Fibroblast of villous mesenchyme (primary cell): ENCODE data around the gene MADCAM1. TPM values are rescaled to one million over a fixed set of nuclear protein-coding genes. Genes with fewer than 3 reads are reported as not detected.
A peak's percentile ranks its signal among the peaks of the same experiment; 100 is the strongest.

Experiments used
- DNase-seq: peaks from one replicate; pipeline ENCODE4 v3.0.0-alpha.2; 2010; ENCODE audit warnings: low read depth
- H3K4me3 ChIP-seq: 2 replicates; pipeline ENCODE4 v1.5.1; 2011; ENCODE audit warnings: low read depth, mild to moderate bottlenecking, low read length
- total RNA-seq: library from RNA; depleted of rRNA; stranded (reverse); fragments of >200 nt; gene quantifications from 2 replicates; pipeline ENCODE4 v1.2.3, GENCODE V29; 2012
- TF ChIP-seq, protein P1 (sequence below): IDR thresholded peaks from 2 replicates; pipeline ENCODE4 v1.5.1; 2012; ENCODE audit warnings: low read depth, mild to moderate bottlenecking, low read length; ENCODE audit not compliant: insufficient read depth

The MADCAM1 gene
- total RNA-seq, 1 donor, result under 0.01 TPM

GRCh38 chr19:506404-507285 is 10.4 kb downstream of the MADCAM1 start:
- peak; percentile 91 for DNase-seq
- H3K4me3 ChIP-seq, result peak overlapping the region; percentile 91
- TF ChIP-seq, protein P1, sequence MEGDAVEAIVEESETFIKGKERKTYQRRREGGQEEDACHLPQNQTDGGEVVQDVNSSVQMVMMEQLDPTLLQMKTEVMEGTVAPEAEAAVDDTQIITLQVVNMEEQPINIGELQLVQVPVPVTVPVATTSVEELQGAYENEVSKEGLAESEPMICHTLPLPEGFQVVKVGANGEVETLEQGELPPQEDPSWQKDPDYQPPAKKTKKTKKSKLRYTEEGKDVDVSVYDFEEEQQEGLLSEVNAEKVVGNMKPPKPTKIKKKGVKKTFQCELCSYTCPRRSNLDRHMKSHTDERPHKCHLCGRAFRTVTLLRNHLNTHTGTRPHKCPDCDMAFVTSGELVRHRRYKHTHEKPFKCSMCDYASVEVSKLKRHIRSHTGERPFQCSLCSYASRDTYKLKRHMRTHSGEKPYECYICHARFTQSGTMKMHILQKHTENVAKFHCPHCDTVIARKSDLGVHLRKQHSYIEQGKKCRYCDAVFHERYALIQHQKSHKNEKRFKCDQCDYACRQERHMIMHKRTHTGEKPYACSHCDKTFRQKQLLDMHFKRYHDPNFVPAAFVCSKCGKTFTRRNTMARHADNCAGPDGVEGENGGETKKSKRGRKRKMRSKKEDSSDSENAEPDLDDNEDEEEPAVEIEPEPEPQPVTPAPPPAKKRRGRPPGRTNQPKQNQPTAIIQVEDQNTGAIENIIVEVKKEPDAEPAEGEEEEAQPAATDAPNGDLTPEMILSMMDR, result peak; percentile 74

DNA sequence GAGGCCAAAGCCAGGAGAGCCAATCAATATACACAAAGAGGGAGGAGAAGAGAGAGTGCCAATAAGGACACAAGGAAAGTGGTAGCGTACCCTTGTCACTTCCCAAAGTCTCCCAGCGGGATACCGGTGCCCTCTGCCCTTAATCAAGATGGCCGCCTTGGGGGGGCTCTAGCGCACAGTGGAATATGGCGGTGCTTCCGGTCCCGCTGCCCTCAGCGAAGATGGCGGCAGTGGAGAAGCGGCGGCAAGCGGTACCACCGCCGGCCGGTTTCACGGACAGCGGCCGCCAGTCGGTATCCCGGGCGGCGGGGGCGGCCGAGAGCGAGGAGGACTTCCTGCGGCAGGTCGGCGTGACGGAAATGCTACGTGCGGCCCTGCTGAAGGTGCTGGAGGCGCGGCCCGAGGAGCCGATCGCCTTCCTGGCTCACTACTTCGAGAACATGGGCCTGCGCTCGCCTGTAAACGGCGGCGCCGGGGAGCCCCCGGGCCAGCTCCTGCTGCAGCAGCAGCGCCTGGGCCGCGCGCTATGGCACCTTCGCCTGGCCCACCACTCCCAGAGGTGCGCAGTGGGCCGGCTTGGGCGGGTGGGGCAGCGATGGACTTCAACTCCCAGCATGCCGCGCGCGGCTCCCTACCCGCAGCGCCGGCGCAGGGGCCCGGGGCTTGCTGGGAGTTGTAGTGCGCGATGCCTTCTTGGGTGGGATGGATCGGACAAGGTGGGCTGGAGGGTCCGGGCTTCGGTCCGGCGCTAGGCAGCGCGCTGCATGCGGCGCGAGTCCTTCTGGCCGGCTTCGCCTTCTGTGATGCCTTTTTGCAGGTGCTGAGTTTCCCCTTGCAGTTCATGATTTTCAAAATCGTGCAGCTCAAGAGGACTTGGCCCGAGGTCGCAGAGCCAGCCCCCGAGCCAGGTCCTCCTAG is 11.3 kb downstream of the MADCAM1 start, which contains the start of gene TPGS1:
Gene TPGS1, plus strand, starts transcription at position 212 of the 918 bp plus-strand sequence. Its CDS starts 10 bp downstream, at position 222.
- TF ChIP-seq, protein P1, result no peak
- peak within 1 kb of the TSS; percentile 91 for H3K4me3 ChIP-seq
- DNase-seq, result peak; percentile 100

- TF ChIP-seq, protein P1, result no peak
- peak overlapping the region; percentile 91 for H3K4me3 ChIP-seq
- no peak for DNase-seq
Observed at GRCh38 chr19:508204-509150, 12.2 kb downstream of the MADCAM1 start.

DNA sequence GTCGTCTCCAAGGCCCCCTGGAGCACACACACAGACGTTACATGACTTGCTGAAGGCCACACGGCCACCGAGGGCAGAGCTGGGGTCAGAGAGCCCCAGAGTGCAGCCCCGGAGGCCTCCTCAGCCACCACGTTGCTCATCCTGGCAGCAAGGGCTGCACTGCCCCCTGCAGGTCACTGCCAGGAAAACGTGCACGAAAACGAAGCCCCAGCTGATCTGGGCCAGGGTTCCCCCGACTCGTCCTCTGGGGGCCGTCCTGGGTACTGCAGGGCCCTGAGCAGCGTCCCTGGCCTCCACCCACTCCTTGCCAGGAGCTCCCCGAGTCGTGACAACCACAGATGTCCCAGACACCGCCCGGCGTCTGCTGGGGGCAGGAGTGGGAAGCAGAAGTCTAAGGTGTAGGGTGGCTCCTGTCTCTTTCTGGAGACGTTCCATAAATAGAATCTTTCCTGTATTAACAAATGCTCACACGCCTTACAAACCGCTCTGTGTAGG is 14.4 kb downstream of the MADCAM1 start:
- DNase-seq, result peak; percentile 87
- no peak overlapping the region for H3K4me3 ChIP-seq
- TF ChIP-seq, protein P1, result peak; percentile 99

DNA sequence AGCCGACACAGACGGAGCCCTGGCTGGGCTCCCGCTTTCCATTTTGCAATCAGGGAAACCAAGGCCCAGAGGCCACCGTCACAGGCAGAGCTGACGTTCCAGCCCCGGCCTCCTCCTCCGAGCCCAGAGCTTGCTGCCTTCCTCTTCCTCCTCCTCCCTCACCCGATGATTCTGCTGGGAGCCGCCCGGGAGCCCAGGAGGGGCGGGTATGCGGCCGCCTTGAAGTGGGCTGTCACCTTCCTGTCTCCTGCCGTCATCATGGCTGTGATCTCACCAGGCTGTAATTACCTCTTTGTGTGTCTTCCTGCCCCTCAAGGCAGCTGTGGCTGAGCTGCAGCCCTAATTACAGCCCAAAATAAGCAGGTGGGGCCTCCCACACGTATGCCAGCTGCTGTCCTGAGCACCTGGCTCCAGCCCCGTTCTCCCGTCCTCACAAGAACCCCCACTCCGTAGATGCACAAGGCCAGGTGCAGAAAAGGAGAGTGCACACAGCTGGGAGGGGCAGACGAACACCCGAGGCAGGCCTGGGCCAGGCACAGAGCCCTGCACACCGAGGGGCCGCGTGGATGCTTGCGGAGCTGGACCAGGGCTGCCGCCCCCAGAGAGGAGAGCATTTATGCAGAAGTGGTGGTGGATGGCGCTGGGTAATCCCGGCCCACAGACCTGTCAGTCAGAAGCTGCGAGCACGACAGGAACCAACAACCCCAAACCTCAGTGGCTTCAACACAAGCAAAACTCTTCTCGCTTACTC is 15.0 kb downstream of the MADCAM1 start:
- no peak overlapping the region for H3K4me3 ChIP-seq
- TF ChIP-seq, protein P1, result no peak
- no peak for DNase-seq
